ENCODE data around the gene ARHGAP26. TPM values are rescaled to one million over a fixed set of nuclear protein-coding genes. Genes with fewer than 3 reads are reported as not detected.

The ARHGAP26 gene
- total RNA-seq, 1 donor from 2014 or later: 35.4 TPM

DNA sequence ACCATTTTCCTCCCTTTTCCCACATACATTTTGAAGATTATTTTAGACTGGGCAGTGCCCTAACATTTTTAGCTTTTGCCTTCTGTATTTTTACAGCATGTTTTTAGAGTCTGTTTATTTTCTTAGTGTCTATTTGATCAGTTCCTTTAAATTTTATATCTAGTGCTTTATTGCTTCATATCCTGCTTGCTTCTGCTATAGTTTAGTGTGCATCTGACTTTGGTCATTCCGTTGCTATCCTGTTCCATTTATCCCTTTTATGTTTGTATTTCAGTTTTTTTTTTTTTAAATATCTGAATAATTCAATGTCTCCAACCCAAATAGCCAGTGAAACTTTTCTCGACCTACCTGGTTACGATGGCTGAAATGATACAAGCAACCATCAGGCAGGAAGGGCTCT is 203.8 kb downstream of the ARHGAP26 start:
- ATAC-seq: no peak
- Histone ChIP-seq H3K4me3 (no peak overlapping the region), H3K4me1 (peaks cover 10% of the 10 kb centered on the region), H3K9me3 (no peaks in the 10 kb centered on the region), H3K27ac (no peak overlapping the region), H3K27me3 (no peaks in the 10 kb centered on the region), H3K36me3 (no peaks in the 10 kb centered on the region)
- TF ChIP-seq, protein P1, sequence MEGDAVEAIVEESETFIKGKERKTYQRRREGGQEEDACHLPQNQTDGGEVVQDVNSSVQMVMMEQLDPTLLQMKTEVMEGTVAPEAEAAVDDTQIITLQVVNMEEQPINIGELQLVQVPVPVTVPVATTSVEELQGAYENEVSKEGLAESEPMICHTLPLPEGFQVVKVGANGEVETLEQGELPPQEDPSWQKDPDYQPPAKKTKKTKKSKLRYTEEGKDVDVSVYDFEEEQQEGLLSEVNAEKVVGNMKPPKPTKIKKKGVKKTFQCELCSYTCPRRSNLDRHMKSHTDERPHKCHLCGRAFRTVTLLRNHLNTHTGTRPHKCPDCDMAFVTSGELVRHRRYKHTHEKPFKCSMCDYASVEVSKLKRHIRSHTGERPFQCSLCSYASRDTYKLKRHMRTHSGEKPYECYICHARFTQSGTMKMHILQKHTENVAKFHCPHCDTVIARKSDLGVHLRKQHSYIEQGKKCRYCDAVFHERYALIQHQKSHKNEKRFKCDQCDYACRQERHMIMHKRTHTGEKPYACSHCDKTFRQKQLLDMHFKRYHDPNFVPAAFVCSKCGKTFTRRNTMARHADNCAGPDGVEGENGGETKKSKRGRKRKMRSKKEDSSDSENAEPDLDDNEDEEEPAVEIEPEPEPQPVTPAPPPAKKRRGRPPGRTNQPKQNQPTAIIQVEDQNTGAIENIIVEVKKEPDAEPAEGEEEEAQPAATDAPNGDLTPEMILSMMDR (IDR thresholded peaks at IDR 0.05): no peak
- intact Hi-C loops (cut with DNase I): no loop called here
- no peak for DNase-seq

DNA sequence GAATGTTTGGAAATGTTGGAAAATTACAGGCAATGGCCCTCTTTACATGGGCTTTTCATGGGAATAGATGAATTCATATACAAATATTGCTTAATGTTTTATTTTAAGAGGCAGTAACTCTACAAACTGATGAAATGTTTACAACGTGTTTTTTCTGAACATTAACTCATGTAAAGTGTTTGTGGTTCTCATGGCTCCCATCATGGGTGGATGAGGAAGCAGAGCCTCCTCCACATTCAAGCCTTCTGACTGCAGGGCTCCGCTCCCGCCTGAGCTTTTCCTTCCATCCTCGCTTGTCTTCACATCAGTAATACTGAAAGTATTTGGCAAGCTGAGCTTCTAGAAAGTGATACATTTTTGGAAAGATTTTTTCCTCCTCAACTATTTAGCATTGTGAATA is 204.2 kb downstream of the ARHGAP26 start:
- Histone ChIP-seq H3K36me3 (no peaks in the 10 kb centered on the region), H3K27me3 (no peaks in the 10 kb centered on the region), H3K27ac (no peak overlapping the region), H3K4me3 (no peak overlapping the region), H3K9me3 (no peaks in the 10 kb centered on the region), H3K4me1 (peaks cover 14% of the 10 kb centered on the region)
- TF ChIP-seq, protein P1 (IDR thresholded peaks at IDR 0.05): no peak
- peak; percentile 18 for ATAC-seq
- DNase-seq: no peak
- intact Hi-C loops (cut with DNase I): no loop called here

DNA sequence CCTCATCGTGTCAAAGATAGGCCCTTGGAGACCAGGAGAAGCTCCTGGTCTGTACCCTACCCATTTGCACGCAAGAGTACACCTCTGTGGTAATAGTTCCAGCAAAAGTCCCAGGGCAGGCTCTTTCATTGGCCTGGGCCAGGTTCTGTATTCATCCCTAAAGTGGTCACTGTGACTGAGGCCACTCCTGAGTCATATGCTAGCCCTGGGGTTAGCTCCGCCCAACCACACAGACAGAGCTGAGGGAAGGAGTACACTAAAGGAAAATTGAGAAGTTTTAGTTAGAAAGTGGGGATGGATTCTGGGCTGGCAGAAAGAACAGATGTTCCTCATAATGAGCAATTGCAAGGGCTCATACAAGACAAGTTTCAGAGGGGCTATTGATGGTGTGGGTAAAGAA is 206.7 kb downstream of the ARHGAP26 start:
- H3K27me3 ChIP-seq: no peaks in the 10 kb centered on the region
- TF ChIP-seq, protein P1 (IDR thresholded peaks at IDR 0.05): no peak
- H3K36me3 ChIP-seq: no peaks in the 10 kb centered on the region
- peak; percentile 72 for ATAC-seq
- H3K4me1 ChIP-seq: peaks cover 32% of the 10 kb centered on the region
- intact Hi-C loops (cut with DNase I): no loop called here
- no peak for DNase-seq
- no peaks in the 10 kb centered on the region for H3K9me3 ChIP-seq
- no peak overlapping the region for H3K27ac ChIP-seq
- H3K4me3 ChIP-seq: no peak overlapping the region

DNA sequence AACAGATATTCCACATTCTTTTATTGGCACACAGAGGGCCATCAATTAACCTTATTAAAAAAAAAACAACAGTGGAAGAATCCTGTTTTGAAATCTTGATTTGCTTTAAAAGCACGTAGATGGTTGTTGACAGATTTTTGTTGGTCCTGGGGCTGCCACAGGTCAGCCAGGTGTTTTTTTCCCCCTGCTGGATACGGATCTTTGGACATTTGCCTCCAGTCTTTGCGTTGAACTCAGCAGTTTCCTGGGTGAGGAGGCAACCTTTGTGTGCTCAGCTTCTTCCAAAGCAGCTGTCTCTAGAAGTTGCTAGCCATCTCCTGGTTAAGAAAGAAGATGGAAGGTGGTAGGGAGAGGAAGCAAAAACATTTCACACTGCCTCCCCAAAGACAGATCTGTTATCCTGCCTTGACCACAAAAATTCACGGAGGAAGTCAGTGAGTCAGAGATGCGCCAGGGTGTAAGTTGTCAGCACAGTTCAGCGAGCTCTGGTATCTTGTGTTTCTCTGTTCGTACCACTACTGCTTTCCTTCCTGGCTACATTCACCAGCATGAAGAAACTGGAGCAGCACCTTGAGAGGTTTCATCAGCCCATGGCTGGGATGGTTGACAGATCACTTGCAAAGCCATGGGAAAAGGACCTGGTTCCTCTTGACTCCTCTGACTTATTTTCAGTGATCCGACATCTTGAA is 207.3 kb downstream of the ARHGAP26 start:
- TF ChIP-seq, protein P1 (IDR thresholded peaks at IDR 0.05): no peak
- H3K4me3 ChIP-seq: no peak overlapping the region
- H3K27me3 ChIP-seq: no peaks in the 10 kb centered on the region
- ATAC-seq: peak; percentile 68
- no peak for DNase-seq
- no peak overlapping the region for H3K27ac ChIP-seq
- H3K36me3 ChIP-seq: no peaks in the 10 kb centered on the region
- peaks cover 38% of the 10 kb centered on the region for H3K4me1 ChIP-seq
- no peaks in the 10 kb centered on the region for H3K9me3 ChIP-seq
- intact Hi-C loops (cut with DNase I): no loop called here

DNA sequence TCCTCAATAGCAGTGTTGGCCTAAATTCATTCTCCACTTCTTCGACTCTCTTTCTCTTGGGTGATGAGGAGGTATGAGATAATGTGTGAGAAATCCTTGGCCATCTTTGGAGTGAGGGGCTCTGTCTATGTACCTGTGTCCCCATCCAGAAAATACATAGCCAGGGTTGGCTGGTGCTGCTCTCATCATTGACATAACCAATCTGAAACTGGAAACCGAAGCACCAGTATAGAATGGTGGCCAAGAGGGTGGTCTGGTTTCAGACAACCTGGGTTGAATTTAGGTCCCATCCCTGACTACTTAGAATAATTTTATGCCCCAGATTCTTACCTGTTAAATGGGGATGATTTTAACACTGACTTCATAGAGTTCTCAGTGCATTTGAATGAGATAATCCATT is 208.1 kb downstream of the ARHGAP26 start:
- intact Hi-C loops (cut with DNase I): no loop called here
- no peaks in the 10 kb centered on the region for H3K9me3 ChIP-seq
- H3K36me3 ChIP-seq: no peaks in the 10 kb centered on the region
- H3K27ac ChIP-seq: no peak overlapping the region
- no peak for DNase-seq
- no peaks in the 10 kb centered on the region for H3K27me3 ChIP-seq
- ATAC-seq: no peak
- TF ChIP-seq, protein P1 (IDR thresholded peaks at IDR 0.05): no peak
- H3K4me1 ChIP-seq: peaks cover 46% of the 10 kb centered on the region
- no peak overlapping the region for H3K4me3 ChIP-seq

DNA sequence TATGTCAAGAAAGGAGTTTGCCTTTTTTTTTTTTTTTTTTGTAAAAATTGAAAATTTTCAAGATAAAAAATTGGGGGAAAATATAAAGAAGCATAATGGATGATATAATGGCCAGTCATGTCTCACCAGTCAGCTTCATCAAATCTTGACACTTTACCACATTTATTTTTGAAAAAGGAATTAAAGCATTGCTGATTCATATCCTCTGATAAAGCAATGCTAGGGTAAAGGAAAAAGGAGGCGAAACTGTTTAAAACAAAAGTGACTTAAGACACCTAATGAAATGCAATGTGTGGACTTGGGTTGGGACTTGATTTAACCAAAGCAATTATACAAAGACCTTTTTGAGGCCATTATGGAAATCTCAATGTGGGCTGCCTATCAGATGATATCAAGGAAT is 208.5 kb downstream of the ARHGAP26 start:
- Histone ChIP-seq H3K27ac (no peak overlapping the region), H3K4me1 (peaks cover 51% of the 10 kb centered on the region)
- intact Hi-C loops (cut with DNase I): no loop called here

More for the DNA sequence above, 208.5 kb downstream of the ARHGAP26 start:
- TF ChIP-seq, protein P1 (IDR thresholded peaks at IDR 0.05): no peak
- Histone ChIP-seq H3K27me3 (no peaks in the 10 kb centered on the region), H3K36me3 (no peaks in the 10 kb centered on the region), H3K9me3 (no peaks in the 10 kb centered on the region), H3K4me3 (no peak overlapping the region)
- no peak for ATAC-seq
- DNase-seq: no peak
